Progenitor cell of endocrine pancreas (in vitro differentiated cells): Measurements from ENCODE around the gene AQP4. TPM values are rescaled to one million over a fixed set of nuclear protein-coding genes. Genes with fewer than 3 reads are reported as not detected.

Experiments
- DNase-seq: peaks from one replicate; pipeline ENCODE4 v3.0.0; 2021; ENCODE audit warnings: low spot score; ENCODE audit not compliant: unreplicated experiment
- H3K27ac Mint-ChIP-seq: 2 replicates; pipeline ENCODE4 v1.8.0; 2021; ENCODE audit warnings: mild to moderate bottlenecking, moderate library complexity, mixed read lengths
- H3K27me3 Mint-ChIP-seq: 2 replicates; pipeline ENCODE4 v1.8.0; 2021; ENCODE audit warnings: mixed read lengths
- H3K36me3 Mint-ChIP-seq: 2 replicates; pipeline ENCODE4 v1.8.0; 2022; ENCODE audit warnings: mixed read lengths; ENCODE audit not compliant: insufficient read depth
- H3K4me1 Mint-ChIP-seq: 2 replicates; pipeline ENCODE4 v1.8.0; 2021; ENCODE audit warnings: low read depth, mixed read lengths
- H3K4me3 Mint-ChIP-seq: 2 replicates; pipeline ENCODE4 v1.8.0; 2021; ENCODE audit warnings: low read depth, mild to moderate bottlenecking, moderate library complexity, mixed read lengths
- H3K9me3 Mint-ChIP-seq: 2 replicates; pipeline ENCODE4 v1.8.0; 2021; ENCODE audit warnings: low read depth, mixed read lengths
- CTCF ChIP-seq: fragments of 200-600 bp; sonication (generic); IDR thresholded peaks from one replicate; pipeline ENCODE4 v1.5.0; 2021; ENCODE audit warnings: antibody characterized with exemption, mild to moderate bottlenecking; ENCODE audit not compliant: unreplicated experiment
- total RNA-seq: library from RNA; stranded (reverse); gene quantifications from 2 replicates; pipeline ENCODE4 v1.2.1, GENCODE V29; 2021

AQP4 gene
- total RNA-seq, 1 donor from 2014 or later: 1.7 TPM

GRCh38 chr18:26874283-26874682 is 8.8 kb upstream of the AQP4 start:
- no peaks in the 10 kb centered on the region for H3K4me1 Mint-ChIP-seq
- no peak overlapping the region for H3K27ac Mint-ChIP-seq
- no peaks in the 10 kb centered on the region for H3K9me3 Mint-ChIP-seq
- H3K36me3 Mint-ChIP-seq: no peaks in the 10 kb centered on the region
- DNase-seq: no peak
- no peak for TF ChIP-seq CTCF
- no peak overlapping the region for H3K4me3 Mint-ChIP-seq
- H3K27me3 Mint-ChIP-seq: peaks cover 3% of the 10 kb centered on the region

- no peaks in the 10 kb centered on the region for H3K9me3 Mint-ChIP-seq
- H3K36me3 Mint-ChIP-seq: no peaks in the 10 kb centered on the region
- DNase-seq: no peak
- peaks cover 34% of the 10 kb centered on the region for H3K27me3 Mint-ChIP-seq
- no peak overlapping the region for H3K27ac Mint-ChIP-seq
- peaks cover 1% of the 10 kb centered on the region for H3K4me1 Mint-ChIP-seq
- TF ChIP-seq CTCF: no peak
- H3K4me3 Mint-ChIP-seq: no peak overlapping the region
Measured at GRCh38 chr18:26869640-26870039, 4.1 kb upstream of the AQP4 start.

- peaks cover 1% of the 10 kb centered on the region for H3K4me1 Mint-ChIP-seq
- no peaks in the 10 kb centered on the region for H3K9me3 Mint-ChIP-seq
- no peaks in the 10 kb centered on the region for H3K36me3 Mint-ChIP-seq
- no peak overlapping the region for H3K4me3 Mint-ChIP-seq
- no peak for DNase-seq
- peaks cover 40% of the 10 kb centered on the region for H3K27me3 Mint-ChIP-seq
- no peak overlapping the region for H3K27ac Mint-ChIP-seq
- TF ChIP-seq CTCF: no peak
Measured at GRCh38 chr18:26868968-26869586, 3.6 kb upstream of the AQP4 start.

- no peak for TF ChIP-seq CTCF
- H3K36me3 Mint-ChIP-seq: no peaks in the 10 kb centered on the region
- no peak for DNase-seq
- peaks cover 1% of the 10 kb centered on the region for H3K4me1 Mint-ChIP-seq
- no peak overlapping the region for H3K27ac Mint-ChIP-seq
- H3K27me3 Mint-ChIP-seq: peaks cover 52% of the 10 kb centered on the region
- H3K4me3 Mint-ChIP-seq: no peak overlapping the region
- no peaks in the 10 kb centered on the region for H3K9me3 Mint-ChIP-seq
Measured at GRCh38 chr18:26867471-26867870, 2.0 kb upstream of the AQP4 start.

GRCh38 chr18:26864658-26865057 is 849 bp downstream of the AQP4 start:
- TF ChIP-seq CTCF: no peak
- Mint-ChIP-seq H3K4me3 (no peak overlapping the region), H3K9me3 (no peaks in the 10 kb centered on the region), H3K27me3 (peaks cover 70% of the 10 kb centered on the region), H3K27ac (no peak overlapping the region), H3K4me1 (peaks cover 1% of the 10 kb centered on the region), H3K36me3 (no peaks in the 10 kb centered on the region)
- no peak for DNase-seq
